GM18870 (cell line): ENCODE measurements around the gene PDE1C.

Experiments
- ATAC-seq: cut with Tn5 transposase; IDR thresholded peaks from one replicate; pipeline ENCODE4 v1.9.1; 2021; ENCODE audit warnings: moderate library complexity; ENCODE audit not compliant: unreplicated experiment

The PDE1C gene

GRCh38 chr7:31785101-31785500, 285.1 kb downstream of the PDE1C start:
- ATAC-seq = no peak

GRCh38 chr7:31783221-31783620, 287.0 kb downstream of the PDE1C start:
- ATAC-seq = no peak

- peak; percentile 87 for ATAC-seq
Observed at GRCh38 chr7:31782411-31782991, 287.7 kb downstream of the PDE1C start.

DNA sequence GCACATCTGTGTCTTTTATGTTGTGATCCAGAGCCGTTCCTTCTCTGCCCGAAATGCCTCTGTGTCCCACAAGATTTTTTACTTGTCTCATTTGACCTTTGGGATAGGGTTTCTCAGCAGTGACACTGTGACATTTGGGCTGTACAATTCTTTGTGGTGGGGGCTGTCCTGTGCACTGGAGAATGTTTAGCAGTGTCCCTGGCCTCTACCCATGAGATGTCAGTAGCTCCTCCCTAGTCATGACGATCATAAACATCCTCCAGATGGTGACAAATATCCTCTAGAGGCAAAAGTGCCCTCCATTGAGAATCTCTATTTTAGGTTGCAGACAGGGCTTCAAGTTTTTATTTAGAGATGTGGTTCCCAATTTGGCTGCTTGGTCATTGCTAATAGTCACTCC, 291.9 kb downstream of the PDE1C start:
- ATAC-seq = no peak

DNA sequence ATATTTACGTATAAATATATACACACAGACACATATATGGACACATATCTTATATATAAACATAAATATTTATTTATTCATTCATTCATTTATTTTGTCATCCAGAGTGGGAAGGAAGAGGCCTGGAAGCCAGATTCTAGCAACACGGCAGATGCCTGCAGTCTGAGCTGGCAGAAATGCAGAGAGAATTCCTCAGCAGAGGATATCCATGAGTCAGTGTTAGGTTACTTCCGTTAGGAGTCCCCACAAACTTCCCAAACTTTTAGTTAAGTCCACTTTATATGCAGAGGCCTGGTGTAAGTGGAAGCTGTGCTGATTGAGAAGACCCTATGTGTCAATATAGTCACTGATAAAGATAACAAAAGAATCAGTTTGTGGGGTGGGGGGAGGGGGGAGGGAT, 293.6 kb downstream of the PDE1C start:
- ATAC-seq = no peak

GRCh38 chr7:31775556-31775955, 294.7 kb downstream of the PDE1C start:
- no peak for ATAC-seq

DNA sequence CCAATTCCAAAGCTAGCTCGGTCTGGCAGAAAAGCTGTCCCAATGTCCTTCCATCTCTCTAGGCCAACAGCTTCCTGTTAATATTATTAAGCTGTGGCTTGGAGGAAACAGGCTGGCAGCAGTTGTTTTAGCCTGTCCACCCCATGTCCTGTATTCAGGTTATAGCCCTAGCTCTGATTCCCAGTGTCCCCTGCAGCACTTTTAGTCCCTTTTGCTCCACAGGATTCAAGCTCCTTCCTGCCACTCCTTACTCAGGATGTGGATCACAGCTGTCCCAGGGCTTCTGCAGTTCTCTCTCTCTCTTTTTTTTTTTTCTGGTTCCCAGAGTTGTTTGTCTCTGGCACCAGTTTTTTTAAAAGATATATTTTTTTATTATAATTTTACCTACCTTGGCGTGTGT, 298.0 kb downstream of the PDE1C start:
- ATAC-seq = no peak

DNA sequence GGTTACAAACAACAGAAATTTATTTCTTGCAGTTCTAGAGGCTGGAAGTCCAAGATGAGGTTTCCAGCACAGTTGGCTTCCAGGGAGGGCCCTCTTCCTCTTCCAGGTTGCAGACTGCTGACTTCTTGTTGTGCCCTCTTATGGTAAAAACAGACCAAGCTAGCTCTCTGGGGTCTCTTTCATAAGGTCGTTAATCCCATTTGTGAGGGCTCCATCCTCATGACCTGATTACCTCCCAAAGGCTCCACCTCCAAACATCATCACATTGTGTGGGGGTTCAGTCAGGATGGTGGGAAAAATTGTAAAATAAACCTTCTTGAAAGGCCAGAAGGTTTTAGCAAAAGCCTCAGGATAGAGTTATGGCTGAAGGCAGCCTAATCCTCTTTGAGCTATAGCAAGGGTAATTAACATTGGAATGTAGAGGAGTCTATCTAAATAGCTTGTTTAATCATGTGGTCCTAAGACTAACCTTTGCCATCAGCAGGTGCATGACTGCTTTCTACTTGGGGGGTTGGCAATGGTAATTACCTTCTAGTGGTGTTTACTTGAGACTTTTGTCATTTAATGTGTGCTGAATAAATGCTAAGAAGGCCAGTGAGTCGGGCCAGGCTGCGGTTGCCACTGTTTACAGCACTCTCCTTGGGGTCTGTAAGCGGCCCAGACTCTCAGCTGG, 302.4 kb downstream of the PDE1C start:
- no peak for ATAC-seq

- ATAC-seq = no peak
Observed at GRCh38 chr7:31764462-31764861, 305.7 kb downstream of the PDE1C start.

- no peak for ATAC-seq
Observed at GRCh38 chr7:31763548-31763947, 306.7 kb downstream of the PDE1C start.

- no peak for ATAC-seq
Observed at GRCh38 chr7:31761646-31762045, 308.6 kb downstream of the PDE1C start.

- no peak for ATAC-seq
Observed at GRCh38 chr7:31758755-31759154, 311.5 kb downstream of the PDE1C start.

DNA sequence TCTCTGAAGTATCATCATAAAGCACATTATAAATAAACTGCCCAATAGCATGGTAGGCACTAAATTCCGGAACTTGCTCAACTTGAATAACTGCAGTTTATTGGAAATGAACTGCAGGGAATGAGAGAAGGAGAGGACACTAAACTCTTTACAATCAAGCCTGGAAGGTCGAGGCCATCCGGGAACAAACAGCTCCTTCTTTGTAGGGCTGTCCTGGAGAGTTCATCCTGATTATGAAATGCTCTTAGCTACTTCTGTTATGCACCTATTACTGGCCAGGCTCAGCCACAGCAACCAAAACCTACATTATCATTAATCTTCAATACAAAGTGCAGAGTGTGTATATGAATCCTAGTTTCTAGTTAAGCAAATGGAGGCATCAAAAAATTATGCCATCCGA, 318.5 kb downstream of the PDE1C start:
- no peak for ATAC-seq

DNA sequence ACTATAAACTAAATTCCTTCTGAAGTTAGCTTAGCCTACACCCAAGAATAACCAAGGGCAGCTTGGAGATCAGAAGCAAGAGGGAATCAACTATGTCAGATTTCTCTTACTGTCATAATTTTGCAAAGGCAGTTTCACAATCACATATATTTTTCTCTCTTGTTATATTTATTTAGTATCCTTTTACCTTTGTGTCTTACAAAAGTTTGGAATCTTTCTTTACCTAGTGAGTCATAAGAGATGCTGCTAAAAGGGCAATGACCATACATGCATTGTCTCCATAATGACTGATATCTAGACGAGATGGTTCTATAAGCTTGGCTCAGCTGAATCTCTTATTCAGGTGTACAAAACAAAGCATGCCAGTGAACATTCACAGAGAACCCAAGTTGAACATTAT, 322.1 kb downstream of the PDE1C start:
- no peak for ATAC-seq

DNA sequence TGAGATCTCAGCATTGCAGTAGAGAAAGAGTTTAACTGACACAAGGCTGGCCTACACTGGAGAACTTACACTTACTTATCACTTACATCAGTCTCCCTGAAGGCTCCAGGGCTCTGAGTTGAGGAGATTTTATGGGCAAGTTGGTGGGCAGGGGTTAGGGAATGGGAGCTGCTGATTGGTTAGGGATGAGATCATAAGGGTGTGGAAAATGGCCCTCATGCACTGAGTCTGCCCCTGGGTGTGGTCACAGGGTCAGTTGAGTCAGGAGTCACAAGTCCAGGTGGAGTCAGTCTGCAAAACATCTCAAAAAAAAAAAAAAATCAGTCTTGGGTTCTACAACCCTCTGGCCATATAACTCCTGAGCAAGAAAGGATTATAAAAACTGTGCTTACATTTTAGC, 322.7 kb downstream of the PDE1C start:
- ATAC-seq = no peak

DNA sequence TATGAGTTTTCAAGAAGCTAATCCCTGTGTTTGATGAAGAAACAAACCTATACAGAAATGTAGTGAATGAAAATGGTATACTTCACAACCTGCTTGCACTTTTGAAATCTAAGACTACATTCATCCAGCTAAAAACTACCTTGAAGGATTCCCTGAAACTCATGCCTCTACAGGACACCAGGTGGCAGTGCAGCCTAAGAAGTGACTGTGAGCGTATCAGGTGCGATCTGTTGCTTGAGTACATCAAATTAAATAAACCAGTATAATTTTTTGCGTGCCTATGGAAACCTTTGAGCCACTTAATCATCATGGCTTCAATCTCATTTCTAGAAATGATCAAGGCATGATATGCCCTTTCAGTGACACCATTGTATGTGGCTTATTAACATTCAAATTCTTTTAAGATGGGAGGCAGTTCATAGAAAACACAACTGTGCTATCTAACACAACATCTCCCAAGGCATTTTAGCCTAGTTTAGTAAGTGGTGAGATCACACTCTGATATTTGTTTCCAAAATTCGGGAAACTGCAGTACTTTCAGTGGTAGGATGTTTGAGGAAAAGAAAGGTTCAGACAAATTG, 325.8 kb downstream of the PDE1C start:
- peak; percentile 91 for ATAC-seq

DNA sequence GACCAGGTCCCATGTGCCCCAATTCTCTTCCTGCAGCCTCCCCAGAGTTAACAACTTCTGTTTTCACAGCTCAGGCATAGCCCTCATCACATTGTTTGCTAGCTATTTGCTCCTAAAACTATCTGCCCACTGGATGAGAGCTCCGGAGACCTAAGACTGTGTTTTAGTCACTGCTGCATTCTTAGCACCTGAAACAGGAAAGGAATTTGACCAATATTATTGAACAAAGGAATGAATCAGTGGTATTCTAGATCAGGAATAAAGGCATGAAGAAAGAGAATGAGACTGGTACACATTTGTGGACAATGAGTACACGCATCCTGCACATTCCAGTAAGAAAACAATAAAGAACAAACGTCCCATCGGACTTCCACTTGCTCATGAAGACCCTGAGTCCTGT, 328.4 kb downstream of the PDE1C start:
- ATAC-seq = no peak

GRCh38 chr7:31735991-31736982, 333.9 kb downstream of the PDE1C start:
- ATAC-seq = no peak

GRCh38 chr7:31734456-31734855, 335.8 kb downstream of the PDE1C start:
- ATAC-seq = no peak

GRCh38 chr7:31729195-31729804, 340.9 kb downstream of the PDE1C start:
- no peak for ATAC-seq

DNA sequence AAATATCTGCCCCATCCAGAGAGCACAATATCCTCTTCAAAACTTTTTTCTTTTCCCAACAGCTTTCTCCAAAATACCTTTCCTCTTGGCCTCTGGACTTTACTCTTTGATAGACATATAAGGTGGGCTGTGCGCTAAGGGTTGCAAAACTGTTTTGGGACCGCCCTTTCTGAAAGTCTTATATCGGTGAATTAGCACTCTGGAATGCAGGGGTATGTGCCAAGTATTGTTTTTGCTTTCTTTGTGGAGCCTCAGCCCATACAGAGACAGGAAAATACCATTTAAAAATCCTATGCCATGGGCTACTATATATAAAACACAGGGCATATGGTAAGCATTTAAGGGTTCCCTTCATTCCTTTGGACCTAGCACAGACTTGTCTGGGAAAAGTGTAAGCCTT, 345.5 kb downstream of the PDE1C start:
- no peak for ATAC-seq
